Effector CD4-positive, alpha-beta T cell (primary cell): Measurements from ENCODE around the gene TSPAN16.
"Not testable (repeated sequence)": the region's sequence is repeated elsewhere in the genome, so short reads cannot be mapped to it uniquely, and the experiment has no call there.

Experiments used
- DNase-seq: peaks from one replicate; pipeline ENCODE4 v3.0.0-alpha.2; 2020

Gene TSPAN16

DNA sequence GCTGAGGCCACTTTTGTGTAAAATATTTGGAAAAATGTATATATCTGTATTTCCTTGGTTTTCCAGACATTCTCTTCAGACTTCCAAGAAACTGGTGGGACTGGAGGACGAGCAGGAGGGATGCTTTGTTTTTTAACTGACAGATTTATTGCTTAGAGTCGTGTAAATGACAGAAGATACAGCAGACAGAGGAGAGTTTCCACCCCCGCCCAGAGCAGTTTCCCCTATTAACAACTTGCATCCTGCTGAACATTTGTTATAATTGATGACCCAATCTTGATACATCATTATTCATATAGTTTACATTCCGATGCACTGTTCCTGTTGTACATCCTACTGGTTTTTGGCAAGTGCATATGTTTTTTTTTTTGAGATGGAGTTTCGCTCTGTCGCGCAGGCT lies 26.6 kb upstream of the TSPAN16 start:
- DNase-seq, result no peak

DNA sequence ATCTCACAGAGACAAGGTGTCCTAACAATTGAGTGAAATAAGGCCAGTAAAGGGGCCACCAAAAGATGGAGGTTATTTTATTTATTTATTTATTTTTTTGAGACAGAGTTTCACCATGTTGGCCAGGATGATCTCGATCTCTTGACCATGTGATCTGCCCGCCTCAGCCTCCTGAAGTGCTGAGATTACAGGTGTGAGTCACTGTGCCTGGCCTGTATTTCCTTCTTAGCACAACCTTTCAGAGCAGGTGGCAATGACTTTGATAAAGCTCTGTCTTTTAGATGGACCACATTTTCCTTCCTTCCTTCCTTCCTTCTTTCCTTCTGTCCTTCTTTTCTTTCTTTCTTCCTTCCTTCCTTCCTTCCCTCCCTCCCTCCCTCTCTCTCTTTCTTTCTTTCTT lies 22.7 kb upstream of the TSPAN16 start:
- DNase-seq, result no peak

DNA sequence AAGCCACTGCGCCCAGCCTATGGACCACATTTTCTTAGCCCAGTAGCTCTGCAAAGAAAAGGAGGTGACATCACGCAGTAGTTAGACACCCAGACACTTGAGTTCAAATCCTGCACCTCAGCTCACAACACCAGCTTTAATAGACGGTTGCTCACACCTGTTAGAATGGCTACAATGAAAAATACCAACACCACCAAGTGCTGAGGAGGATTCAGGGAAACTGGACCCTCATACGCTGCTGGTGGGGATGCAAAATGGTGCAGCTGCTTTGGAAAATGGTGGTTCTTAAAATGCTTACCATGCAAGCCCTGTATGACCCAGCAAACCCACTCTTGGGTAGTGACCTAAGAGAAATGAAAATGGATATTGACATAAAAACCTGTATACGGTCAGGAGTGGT lies 22.0 kb upstream of the TSPAN16 start:
- no peak for DNase-seq

DNA sequence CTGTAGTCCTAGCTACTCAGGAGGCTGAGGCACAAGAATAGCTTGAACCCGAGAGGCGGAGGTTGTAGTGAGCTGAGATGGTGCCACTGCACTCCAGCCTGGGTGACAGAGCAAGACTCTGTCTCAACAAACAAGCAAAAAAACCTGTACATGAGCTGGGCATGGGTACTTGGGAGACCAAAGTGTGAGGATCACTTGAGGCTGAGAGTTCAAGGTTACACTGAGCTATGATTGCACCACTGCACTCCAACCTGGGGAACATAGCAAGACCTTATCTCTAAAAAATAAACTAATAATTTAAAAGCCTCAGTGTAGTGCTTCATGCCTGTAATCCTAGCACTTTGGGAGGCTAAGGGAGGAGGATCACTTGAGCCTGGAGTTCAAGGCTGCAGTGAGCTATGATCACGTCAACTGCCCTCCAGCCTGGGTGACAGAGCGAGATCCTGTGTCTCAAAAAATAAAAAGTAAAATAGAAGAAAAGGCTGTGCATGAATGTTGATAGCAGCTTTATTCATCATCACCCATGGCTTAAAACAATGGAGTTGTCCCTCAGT lies 21.4 kb upstream of the TSPAN16 start:
- DNase-seq, result no peak

DNA sequence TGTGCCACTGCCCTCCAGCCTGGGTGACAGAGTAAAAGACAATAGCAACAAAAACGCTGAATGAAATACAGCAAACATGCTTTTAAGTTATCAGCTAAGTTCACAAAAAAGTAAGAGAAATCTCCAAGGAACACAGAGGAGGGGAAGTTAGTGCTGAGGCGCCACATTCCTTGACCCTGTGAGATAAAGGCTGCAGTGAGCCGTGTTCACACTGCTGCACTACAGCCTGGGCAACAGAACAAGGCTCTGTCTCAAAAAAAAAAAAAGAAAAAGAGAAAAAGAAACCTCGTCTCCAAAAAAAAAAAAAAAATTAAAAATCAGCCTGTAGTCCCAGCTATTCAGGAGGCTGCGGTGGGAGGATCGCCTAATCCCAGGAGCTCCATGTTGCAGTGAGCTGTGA lies 17.3 kb upstream of the TSPAN16 start:
- no peak for DNase-seq

DNA sequence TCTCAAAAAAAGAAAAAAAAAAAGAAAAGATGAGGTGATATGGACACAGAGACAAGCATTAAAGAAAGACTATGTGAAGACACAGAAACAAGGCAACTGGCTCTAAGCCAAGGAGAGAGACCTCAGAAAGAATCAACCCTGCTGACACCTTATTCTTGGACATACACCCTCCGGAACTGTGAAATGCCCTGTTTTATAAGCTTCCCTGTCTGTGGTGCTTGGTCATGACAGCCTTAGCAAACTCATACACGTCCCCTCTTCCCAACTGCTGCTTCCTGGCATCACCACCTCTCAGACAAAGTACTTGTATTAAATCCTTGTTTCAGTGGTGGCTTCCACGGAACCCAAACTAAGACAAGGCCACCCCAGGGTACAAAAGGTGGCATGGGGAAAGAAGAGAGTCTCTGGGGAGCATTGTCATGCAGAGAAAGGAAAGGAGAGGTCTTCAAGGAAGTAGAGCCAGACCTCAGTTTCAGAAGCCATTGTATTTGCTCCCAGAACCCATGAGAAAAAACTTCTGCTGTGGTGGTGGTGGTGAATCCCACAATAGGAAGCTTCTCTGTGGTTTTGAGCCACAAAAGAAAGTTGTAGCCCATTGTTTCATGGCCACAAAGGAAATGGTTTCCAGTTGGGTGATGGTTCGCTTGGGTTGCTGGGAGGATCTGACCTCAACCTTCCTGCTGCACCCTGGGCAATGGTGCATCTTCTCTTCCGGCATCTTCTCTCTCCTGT lies 16.3 kb upstream of the TSPAN16 start:
- DNase-seq, result no peak

DNA sequence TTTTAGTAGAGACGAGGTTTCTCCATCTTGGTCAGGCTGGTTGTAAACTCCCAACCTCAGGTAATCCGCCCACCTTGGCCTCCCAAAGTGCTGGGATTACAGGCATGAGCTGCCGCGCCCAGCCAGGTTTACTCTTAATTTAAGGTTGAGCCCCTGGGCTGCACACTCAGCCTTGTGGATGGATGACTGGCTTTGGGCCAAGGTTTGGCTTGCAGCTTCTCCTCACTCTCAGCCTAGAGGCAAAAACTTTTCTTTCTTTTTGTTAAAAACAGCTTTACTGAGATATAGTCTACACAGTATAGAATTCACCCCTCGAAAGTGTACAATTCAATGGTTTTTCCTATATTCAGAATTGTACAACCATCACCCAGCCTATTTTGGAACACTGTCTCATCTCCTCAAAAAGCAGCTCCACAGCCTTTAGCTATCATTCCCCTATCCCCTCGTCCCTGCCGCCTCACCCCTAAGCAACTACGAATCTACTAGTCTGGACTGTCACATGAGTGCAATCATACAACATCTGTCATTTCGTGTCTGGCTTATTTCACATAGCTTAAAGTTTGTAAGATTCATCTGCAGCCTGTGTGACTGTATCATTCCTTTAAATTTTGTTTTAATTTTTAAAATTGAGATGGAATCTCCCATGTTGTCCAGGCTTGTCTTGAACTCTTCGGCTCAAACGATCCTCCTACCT lies 14.5 kb upstream of the TSPAN16 start:
- no peak for DNase-seq

DNA sequence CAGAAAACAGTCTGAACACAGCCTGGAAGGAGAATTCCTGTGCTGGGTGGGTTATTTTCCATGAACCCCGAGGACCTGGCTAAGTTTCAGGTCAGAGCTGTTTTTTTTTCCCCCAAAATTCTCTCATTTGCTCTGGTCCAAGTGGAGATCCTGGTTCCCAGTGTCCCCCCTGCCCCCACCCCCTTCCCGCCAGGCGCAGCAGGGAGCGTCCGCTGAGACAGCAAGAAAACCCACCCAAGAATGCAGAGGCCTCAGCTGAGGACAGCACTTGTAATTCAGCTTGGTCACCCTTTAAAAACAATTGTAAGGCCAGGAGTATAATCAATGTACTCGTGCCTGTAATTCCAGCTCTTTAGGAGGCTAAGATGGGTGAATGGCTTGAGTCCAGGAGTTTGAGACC lies 11.4 kb upstream of the TSPAN16 start:
- DNase-seq, result no peak

DNA sequence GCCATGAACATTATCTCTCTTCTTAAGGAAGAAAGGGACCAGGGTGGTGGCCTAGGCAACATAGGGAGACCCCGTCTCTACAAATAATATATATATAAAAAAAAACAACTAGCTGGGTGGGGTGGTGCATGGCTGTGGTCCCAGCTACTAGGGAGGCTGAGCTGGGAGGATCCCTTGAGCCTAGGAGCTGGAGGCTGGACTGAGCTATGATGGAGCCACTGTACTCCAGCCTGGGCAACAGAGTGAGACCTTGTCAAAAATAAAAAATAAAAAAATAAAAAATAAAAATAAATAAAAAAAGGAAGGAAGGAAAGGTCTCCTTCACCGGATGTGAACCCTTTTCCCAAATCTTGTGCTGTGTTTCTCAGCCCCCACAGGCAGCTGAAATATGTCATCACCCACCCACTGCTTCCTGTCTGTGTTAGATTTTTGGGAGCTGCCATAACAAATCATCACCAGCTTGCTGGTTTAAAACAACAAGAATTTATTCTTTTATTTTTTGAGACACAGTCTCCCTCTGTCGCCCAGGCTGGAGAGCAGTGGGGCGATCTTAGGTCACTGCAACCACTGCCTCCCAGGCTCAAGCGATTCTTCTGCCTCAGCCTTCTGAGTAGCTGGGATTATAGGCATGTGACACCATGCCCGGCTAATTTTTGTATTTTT lies 9.5 kb upstream of the TSPAN16 start:
- DNase-seq, result no peak

DNA sequence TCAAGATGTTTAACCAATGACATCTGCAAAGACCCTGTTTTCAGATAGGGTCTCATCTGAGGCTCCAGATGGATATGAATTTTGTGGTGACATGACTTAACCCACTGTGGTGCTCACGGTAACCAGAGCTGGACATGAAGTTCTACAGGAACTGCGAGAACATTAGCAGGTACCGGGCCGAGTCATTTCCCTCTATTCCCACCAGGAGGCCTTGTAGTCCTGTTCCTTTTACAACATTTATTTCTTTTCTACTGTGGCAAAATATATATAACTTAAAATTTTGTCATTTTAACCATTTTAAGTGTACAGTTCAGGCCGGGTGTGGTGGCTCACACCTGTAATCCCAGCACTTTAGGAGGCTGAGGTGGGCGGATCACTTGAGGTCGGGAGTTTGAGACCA lies 7.6 kb upstream of the TSPAN16 start:
- no peak for DNase-seq

DNA sequence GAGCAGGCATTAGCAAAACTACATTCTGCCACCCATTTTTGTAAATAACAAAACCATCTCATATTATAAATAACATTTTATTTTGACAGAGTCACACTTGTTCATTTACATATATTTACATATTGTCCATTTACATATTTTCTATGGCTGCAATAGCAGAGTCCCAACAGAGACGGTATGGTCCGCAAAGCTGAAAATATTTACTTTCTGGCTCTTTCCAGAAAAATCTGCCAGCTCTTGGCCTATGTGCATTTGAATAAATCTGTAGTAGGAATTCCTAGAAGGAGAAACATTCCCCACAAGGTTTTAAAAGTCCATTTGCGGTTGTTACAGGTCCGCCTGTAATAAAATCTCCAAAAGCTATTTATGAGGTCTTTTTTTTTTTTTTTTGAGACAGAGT lies 5.7 kb upstream of the TSPAN16 start:
- DNase-seq, result no peak

DNA sequence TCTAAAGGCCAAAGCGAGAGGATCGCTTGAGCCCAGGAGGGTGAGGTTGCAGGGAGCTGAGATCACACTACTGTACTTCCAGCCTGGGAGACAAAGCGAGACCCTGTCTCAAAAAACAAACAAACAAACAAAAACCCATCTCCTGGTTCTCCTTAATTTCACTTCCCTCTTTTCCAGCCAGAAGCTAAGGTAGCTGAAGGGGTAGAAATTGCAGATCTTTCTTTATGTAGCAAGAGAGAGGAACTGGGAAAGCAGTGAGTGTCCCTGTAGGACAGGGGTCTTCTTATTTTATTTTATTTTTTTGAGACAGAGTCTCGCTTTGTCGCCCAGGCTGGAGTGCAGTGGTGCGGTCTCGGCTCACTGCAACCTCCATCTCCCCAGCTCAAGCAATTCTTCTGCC lies 4.5 kb upstream of the TSPAN16 start:
- DNase-seq, result no peak

DNA sequence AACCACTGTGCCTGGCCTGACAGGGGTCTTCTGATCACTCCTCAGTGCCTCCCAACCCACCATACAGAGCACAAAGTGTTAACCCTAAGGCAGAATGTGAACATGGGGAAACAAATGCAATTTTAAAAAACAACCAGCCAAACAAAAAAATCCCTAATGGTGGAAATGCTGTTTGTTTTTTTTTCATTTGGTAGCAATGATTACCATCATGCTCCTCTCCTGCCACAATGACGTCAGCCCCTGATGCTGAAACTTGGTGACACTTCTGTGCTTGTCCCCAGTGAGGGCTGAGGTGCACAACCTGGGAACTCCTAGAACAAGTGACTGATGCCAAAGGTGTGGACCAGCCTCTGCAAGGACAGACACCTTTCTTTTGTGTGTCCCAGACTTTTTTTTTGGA lies 4.0 kb upstream of the TSPAN16 start:
- DNase-seq, result no peak

DNA sequence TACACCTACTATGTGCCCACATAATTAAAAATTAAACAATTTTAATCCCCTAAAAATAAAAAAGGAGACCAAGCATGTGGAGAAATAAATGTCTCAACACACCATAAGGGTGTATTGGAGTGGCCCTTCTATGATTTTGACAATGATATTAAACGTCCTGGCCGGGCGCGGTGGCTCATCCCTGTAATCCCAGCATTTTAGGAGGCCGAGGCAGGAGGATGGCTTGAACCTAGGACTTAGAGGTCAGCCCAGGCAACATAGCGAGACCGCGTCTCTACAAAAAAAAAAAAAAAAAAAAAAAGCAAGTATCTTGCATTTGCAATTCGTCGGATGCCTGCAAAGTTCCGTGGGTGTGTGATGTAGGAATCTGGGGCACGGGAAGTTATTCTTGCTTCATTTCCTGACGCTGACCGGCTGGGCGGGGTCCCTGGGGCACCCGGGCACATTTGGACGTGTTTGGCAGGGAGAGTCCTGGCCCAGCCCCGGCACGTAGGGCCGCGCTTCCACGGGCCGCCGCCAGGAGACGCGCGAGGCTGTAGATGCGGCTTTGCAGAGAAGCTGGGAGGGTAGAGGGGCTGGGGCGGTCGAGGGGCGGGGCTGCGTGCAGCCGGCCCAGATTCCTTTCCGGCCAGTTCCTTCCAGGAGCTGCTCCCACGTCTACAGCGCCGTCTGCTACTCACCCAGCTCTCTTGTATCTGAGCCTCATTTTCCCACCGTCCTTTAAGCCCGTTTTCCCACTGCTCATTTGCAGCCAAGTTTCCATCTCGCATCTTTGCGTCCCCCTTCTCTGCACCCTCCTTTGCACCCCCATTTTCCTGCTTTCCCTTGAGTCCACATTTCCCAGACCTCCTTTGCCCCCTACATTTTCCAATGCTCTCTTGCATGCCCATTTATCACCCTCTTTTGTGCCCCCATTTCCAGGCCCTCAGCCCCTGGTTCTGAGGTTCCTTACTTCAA lies 2.2 kb upstream of the TSPAN16 start:
- peak; percentile 63 for DNase-seq

DNA sequence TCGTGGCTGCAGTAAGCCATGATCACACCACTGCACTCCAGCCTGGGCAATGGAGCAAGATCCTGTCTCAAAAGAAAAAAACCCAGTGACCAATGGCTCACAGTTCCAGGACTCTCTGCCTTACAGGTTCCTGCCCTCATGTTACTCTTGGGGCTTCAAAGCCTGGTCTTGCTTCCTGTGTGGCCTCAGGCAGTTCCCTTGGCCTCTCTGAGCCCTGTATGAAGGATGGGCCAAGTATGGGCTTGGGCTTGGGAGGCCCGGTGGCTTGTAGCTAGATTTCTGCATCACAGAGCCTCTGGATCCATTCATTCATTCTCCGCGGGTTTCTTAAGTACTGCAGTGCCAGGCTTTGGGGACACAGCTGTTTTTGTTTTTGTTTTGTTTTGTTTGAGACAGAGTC lies 780 bp upstream of the TSPAN16 start:
- DNase-seq, result no peak

DNA sequence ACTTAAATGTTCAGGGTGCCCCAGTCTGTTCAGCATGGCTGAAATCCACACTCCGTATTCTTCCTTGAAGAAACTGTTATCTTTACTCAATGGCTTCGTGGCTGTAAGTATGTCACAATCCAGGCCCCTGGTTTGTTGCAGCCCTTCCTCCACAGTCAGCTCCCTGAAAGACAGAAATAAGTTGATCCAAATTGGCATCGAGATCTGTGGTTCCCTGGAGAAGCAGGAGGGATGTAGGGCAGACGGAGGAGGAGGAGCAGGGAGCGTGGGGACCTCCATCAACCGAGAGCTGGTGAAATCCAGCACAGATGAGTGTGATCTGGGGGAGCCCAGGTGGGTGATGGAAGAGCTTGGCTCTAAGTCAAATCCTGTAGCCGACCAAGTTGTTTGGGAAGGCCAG lies 304 bp downstream of the TSPAN16 start:
- DNase-seq, result no peak

DNA sequence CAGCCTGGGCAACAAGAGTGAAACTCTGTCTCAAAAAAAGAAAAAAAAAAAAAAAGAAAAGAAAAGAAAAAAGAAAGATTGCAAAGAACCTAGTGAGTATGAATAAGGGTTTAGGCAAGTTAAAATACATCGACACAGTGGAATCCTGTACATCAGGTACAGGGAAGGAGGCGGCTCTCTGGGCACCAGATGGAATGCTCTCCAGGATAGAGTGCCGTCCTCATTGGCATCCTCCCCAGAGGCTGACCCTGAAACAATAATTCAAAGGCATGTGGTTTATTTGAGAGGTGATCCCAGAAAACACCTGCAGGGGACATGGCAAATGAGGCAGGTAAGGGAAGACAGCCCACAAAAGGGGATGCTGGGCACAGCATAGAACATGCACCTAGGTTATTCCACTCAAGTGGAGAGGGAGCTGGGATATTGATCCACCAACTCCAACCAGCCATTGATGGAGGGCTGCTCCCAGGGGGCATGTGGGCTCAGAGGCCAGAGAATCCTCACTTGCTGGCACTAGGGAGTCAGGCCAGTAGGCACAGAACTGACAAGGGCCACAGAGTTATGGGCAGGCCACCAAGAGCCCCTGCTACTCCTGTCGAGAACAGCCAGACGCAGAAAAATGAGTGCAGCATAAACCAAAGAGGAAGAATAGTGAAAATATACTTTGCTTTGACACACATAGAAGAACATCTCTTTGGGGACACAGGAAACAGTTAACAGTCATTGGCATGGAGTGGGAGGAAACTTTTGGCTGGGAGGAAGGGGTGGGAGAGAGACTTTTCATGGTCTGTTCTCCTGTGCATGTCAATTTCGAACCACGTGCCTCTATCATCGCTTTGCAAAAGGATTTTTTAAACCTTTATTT lies 4.2 kb downstream of the TSPAN16 start:
- DNase-seq, result no peak

DNA sequence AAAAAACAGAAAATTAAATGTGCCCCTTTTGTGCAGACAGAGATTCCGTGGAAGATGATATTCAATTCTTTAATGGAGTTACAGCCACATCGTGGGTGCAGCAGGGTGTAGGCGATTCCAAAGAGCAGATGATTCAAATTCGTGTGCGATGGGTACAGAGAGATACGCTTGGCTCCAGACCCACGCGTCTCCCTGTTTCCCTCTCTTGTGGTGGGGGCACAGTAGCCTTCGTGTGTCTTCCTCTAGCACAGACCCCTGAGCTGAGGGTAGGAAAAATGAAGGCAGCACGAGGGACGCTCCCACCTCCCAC lies 4.8 kb downstream of the TSPAN16 start:
- DNase-seq, result no peak

DNA sequence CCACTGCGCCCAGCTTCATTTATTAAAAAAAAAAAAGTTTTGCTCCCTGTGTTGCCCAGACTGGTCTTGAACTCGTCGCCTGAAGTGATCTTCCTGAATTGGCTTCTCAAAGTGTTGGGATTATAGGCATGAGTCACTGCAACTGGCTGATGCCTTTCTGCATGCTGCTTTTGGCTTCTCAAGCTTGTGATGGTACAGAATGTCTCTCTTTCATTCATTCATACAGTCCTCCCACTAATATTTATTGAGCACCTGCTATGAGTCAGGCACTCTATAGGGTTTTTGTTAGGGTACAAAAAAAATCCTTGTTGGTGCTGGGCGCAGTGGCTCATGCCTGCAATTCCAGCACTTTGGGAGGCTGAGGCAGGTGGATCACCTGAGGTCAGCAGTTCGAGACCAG lies 9.0 kb downstream of the TSPAN16 start:
- DNase-seq, result no peak

DNA sequence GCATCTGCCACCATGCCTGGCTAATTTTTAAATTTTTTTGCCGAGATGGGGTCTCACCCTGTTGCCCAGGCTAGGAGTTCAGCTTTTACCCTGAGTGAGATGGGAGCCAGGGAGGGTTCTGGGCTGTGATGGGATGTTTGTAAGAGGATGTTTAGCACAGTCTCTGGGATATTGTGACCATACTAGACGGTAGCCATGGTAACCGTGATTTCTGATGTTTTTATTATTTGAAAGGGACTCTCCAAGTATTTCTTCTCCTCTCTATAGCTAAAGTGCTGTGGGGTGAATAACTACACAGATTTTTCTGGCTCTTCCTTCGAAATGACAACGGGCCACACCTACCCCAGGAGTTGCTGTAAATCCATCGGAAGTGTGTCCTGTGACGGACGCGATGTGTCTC lies 10.4 kb downstream of the TSPAN16 start:
- no peak for DNase-seq

DNA sequence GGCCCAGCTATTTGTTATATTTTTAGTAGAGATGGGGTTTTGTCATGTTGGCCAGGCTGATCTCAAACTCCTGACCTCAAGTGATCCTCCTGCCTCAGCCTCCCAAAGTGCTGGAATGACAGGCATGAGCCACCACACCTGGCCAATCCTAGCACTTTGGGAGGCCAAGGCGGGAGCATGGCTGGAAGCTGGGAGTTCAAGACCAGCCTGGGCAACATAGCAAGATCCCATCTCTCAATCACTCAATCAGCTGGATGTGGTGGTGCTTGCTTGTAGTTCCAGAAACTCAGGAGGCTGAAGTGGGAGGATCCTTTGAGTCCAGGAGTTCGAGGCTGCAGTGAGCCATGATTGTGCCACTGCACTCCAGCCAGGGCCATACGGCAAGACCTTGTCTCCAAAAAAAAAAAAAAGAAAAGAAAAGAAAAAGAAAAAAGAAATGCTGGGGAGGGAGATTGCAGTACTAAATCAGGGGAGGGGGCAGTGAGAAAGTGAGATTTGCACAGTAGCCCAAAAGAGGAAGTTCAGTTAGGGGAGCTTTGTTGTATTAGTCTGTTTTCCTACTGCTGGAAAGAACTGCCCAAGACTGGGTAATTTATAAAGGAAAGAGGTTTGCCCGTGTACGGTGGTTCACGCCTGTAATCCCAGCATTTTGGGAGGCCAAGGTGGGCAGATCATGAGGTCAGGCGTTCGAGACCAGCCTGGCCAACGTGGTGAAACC lies 24.5 kb downstream of the TSPAN16 start:
- DNase-seq, result not testable (repeated sequence)
